GM18505 (cell line): ENCODE measurements around the gene TXNDC2.
A peak's percentile ranks its signal among the peaks of the same experiment; 100 is the strongest.

ENCODE experiments used
- ATAC-seq: cut with Tn5 transposase; IDR thresholded peaks from one replicate; pipeline ENCODE4 v1.9.1; 2021; ENCODE audit not compliant: unreplicated experiment
- POLR2A ChIP-seq: IDR thresholded peaks from 4 replicates; pipeline ENCODE4 v1.6.1; 2011; ENCODE audit warnings: borderline replicate concordance; ENCODE audit not compliant: insufficient read depth, insufficient read length; ENCODE audit errors: extremely low read depth

The TXNDC2 gene

GRCh38 chr18:9866627-9867026 is 19.1 kb upstream of the TXNDC2 start:
- ATAC-seq: no peak
- TF ChIP-seq POLR2A: no peak

GRCh38 chr18:9867071-9867594 is 18.6 kb upstream of the TXNDC2 start:
- TF ChIP-seq POLR2A: no peak
- no peak for ATAC-seq

- no peak for ATAC-seq
- no peak for TF ChIP-seq POLR2A
Measured at GRCh38 chr18:9868857-9869714, 16.7 kb upstream of the TXNDC2 start.

- no peak for TF ChIP-seq POLR2A
- peak; percentile 58 for ATAC-seq
Measured at GRCh38 chr18:9869715-9870430, 15.9 kb upstream of the TXNDC2 start.

GRCh38 chr18:9870431-9871008 is 15.3 kb upstream of the TXNDC2 start:
- ATAC-seq: no peak
- TF ChIP-seq POLR2A: no peak

- TF ChIP-seq POLR2A: no peak
- ATAC-seq: no peak
Measured at GRCh38 chr18:9871244-9871746, 14.5 kb upstream of the TXNDC2 start.

GRCh38 chr18:9872823-9873222 is 12.9 kb upstream of the TXNDC2 start:
- TF ChIP-seq POLR2A: no peak
- no peak for ATAC-seq

- no peak for TF ChIP-seq POLR2A
- no peak for ATAC-seq
Measured at GRCh38 chr18:9874728-9875127, 11.0 kb upstream of the TXNDC2 start.

- no peak for ATAC-seq
- TF ChIP-seq POLR2A: no peak
Measured at GRCh38 chr18:9876212-9876866, 9.4 kb upstream of the TXNDC2 start.

- TF ChIP-seq POLR2A: no peak
- ATAC-seq: no peak
Measured at GRCh38 chr18:9876867-9877654, 8.7 kb upstream of the TXNDC2 start.

- no peak for ATAC-seq
- no peak for TF ChIP-seq POLR2A
Measured at GRCh38 chr18:9877655-9878014, 8.1 kb upstream of the TXNDC2 start.

GRCh38 chr18:9878095-9878494 is 7.7 kb upstream of the TXNDC2 start:
- no peak for ATAC-seq
- no peak for TF ChIP-seq POLR2A

GRCh38 chr18:9878783-9879242 is 7.0 kb upstream of the TXNDC2 start:
- TF ChIP-seq POLR2A: no peak
- ATAC-seq: no peak

- no peak for TF ChIP-seq POLR2A
- ATAC-seq: no peak
Measured at GRCh38 chr18:9884090-9884489, 1.7 kb upstream of the TXNDC2 start.
